HG03103 (cell line): ENCODE measurements around the gene TCEANC.
"Not testable (repeated sequence)": the region's sequence is repeated elsewhere in the genome, so short reads cannot be mapped to it uniquely, and the experiment has no call there.

ENCODE experiments used
- ATAC-seq: cut with Tn5 transposase; IDR thresholded peaks from one replicate; pipeline ENCODE4 v1.9.1; 2021; ENCODE audit warnings: low read depth; ENCODE audit not compliant: unreplicated experiment

TCEANC gene, protein sequence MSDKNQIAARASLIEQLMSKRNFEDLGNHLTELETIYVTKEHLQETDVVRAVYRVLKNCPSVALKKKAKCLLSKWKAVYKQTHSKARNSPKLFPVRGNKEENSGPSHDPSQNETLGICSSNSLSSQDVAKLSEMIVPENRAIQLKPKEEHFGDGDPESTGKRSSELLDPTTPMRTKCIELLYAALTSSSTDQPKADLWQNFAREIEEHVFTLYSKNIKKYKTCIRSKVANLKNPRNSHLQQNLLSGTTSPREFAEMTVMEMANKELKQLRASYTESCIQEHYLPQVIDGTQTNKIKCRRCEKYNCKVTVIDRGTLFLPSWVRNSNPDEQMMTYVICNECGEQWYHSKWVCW

DNA sequence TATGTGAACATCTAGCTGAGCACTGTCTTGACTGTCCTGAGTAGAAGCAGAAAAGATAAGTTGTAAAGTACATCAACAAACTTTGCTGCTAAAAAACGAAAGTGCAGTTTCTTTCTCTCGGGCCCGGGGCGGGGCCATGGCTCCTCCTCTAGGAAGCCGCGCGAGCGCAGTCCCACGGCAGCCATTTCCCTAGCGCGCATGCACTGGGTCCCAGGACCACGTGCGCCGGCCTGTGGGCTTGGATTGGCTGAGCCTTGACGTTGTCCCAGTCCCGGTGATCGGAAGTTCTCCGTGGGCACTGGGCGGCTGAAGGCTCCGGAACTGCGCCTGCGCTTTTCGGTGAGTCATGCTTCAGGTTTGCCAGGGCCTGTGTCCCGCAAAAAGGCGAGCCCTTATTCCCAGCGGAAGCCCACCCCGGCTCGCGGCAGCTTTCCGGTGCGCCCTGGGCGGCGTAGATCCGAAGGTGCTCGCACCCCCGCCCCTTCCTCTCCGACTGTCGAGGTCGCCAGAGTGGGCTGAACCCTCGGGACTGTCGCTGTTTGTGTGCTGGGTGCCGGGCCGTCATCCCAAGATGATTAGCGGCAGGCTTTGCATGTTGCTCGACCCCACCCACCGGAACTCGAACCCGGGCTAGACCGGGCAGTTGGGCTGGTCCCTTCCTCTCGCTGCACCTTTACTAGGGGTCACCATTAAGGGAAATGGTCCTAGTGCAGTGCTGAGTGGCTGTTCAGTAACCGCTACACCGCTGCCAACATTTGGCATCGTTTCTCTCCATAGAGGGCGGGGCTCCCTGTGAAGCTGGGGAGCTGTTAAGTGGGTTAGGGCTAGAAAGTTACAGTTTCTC, at the start of gene TCEANC:
Gene TCEANC (plus strand): TSS at position 292 of the 844 bp plus-strand sequence. CDS start 9,368 bp downstream, outside the sequence.
- peak; percentile 86 for ATAC-seq

DNA sequence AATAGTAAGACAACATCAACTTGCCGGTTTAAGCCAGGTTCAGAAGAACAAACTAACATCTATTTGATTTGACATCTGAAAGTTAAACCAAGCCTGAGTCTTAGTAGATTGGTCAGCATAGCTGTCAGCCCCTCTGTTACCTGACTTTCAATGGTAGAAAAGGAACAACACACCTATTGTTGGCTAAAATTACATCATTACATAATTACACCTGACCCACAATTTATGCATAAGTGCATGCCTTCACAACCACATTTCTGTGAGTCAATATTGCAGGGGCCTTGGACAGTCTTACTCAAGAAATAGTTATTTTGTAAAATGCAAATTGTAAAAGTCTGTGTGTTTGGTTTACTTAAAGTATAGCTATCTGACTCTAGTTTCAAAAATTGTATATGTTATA, 47.3 kb upstream of the TCEANC start:
- no peak for ATAC-seq

DNA sequence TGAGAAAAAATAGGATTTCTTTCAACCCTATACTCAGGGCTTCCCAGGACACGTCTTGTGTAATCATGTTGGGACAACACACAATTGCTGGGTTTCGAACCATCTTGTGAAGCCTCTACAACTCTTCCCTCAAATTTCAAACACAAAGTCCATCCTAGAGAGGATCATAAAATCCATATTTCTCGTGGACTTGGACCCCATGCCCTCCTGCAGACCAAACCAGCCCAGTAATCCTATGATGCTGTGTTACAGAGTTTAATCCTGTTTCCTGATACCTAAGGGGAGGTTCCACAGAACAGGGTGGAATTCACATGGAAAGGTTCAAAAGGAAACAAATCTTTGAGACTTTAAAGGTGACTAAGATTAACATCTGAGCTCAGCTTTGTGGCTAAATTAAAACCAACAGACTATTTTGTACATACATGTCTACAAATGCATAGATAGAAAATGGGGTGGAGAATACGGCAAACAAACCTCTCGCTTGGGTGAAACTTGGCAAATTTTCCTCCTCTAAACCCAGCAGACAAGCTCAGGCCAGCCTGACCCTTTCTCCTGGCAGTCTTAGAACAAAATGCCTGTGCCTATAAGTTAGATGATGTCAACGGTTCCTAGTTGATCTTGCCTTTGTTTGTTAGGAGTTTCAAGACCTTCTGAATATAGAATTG, 45.5 kb upstream of the TCEANC start:
- no peak for ATAC-seq

DNA sequence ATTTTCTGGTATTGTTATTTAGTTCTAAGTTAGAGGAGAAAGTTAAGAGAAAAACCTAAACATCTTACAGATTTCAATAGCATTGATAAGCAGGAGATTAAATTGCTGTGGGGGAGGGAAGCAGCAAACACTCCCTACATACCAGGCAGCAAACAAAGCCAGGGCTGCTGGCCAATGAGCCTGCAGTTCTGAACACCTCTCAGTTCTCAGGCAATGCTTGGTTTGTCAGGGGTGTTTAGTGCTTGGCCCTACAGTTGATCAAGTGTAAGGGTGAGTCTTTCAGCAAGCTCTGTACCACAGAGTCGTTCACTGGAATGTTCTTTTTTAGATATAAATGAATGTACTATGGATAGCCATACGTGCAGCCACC, 45.0 kb upstream of the TCEANC start:
- ATAC-seq: no peak

DNA sequence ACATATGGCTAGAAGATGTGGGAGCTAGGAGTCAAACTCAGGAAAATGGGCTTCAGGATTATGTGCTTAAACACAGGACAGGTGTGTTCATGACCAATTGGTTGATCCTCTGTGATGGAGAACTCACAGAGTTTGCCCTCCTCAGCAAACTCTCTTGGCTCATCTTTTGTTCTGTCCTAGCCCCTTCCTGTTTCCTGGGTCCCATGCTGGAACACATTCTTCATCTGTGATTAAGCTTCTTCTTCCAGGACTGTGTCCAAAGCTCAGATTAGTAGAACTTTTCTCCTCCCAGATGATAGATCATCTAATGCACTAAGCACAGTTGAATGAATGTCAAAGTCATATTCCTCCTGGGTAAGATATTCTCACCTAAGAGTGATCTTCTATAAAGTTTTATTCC, 38.8 kb upstream of the TCEANC start:
- no peak for ATAC-seq

DNA sequence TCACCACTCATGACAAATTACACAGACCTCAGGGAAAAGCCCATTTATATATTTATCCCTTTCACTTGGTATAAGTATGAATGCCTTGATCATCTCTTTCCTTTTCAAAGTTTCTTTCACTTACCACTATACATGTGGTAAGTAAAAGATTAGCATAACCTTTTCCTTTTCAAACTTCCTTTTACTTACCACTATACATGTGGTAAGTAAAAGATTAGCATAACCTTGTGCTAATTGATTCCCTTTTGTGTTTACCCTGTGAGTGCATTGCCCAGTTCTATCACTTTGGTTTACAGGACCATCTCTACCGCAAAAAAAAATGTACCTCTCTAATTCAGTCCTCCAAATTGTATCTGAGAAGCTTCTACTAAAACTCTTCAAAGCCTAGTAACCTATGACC, 32.7 kb upstream of the TCEANC start:
- no peak for ATAC-seq

DNA sequence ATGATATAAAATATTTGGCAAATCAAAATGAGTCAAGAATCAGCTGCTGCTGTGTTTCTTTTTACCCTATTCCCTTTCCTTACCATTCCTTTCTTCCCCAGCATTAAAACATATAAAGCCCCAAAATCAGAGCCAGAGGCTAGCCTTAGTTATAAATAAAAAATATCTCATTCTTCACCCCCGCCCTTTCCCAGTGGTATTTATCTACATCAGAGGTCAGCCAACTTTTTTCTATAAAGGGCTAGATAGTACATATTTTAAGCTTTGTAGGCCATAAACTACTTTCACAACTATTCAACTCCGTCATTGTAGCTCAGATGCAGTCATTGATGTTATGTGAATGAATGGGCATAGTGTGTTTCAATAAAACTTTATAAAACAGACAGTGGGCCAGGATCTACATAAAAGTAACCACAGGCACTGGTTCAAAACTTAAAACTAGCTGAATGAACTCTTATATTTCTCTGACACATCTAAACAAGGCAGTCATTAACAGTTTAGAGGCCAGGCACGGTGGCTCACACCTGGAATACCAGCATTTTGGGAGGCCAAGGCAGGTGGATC, 30.5 kb upstream of the TCEANC start:
- ATAC-seq: no peak

DNA sequence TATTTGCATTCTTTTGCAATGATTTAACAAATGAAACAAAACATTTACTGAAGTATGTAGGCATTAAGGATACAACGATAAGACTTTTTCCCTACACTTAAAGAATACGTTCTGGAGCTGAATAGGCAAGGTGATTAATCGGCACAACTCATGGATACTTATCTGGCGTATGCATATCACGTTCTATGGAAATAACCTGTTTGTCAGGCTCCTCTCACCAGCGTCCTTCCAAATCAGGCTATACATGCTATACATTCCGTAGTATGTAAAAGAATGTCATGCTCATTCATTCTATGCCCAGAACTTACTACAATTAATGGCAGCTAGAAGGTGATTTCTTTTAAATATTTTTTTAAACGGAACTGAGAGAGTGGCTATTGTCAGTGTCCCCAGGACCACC, 25.6 kb upstream of the TCEANC start:
- ATAC-seq: no peak

DNA sequence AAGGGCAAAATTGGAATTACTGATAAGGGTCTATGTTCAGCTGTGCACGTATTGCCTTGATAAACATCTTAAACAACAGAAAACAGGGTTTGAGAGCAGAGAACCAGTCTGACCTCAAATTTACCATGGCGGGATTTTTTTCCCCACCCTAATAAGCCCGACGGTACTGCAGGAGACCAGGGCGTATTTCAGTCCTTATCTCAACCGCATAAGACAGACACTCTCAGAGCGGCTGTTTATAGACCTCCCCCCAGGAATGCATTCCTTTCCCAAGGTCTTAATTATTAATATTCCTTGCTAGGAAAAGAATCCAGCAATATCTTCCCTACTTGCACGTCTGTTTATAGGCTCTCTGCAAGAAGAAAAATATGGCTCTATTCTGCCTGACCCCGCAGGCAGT, 15.7 kb upstream of the TCEANC start:
- not testable (repeated sequence) for ATAC-seq

DNA sequence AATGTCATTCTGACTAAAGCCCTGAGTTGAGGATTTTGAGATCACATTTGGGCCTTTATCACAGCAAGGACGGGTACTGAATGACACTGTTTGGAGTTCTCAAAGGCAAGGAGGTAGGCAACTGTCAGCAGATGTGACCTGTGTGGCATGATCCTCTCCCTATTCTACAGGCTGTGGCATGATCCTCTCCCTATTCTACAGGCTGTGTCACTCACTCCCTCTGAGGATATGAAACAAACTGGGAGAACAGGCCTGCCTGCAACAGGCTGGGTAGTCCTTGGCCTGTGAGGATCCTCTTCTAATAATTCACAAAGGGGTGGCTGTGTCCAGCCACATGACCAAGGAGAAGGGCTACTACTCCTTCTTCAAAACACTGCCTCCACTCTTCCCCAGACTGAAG, 14.9 kb upstream of the TCEANC start:
- no peak for ATAC-seq

DNA sequence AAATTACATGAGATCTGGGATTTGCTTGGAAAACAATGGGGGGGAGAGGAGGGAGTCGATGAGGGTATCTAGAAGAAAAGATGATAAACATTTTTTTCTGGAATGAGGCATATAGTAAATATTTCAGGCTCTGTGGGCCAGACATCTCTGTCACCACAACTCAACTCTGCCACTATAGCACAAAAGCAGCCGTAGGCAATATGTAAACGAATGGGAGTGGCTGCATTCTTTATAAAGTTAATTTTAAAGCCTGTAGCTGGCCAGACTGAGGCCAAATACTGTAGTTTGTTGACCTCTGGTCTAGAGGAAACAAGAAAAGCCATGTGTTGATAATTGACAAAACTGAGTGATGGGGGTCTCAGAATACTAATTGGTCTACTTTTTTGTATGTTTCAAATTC, 14.1 kb upstream of the TCEANC start:
- ATAC-seq: no peak

DNA sequence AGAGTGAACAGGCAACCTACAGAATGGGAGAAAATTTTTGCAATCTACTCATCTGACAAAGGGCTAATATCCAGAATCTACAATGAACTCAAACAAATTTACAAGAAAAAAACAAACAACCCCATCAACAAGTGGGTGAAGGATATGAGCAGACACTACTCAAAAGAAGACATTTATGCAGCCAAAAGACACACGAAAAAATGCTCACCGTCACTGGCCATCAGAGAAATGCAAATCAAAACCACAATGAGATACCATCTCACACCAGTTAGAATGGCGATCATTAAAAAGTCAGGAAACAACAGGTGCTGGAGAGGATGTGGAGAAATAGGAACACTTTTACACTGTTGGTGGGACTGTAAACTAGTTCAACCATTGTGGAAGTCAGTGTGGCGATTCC, 11.3 kb upstream of the TCEANC start:
- ATAC-seq: not testable (repeated sequence)

DNA sequence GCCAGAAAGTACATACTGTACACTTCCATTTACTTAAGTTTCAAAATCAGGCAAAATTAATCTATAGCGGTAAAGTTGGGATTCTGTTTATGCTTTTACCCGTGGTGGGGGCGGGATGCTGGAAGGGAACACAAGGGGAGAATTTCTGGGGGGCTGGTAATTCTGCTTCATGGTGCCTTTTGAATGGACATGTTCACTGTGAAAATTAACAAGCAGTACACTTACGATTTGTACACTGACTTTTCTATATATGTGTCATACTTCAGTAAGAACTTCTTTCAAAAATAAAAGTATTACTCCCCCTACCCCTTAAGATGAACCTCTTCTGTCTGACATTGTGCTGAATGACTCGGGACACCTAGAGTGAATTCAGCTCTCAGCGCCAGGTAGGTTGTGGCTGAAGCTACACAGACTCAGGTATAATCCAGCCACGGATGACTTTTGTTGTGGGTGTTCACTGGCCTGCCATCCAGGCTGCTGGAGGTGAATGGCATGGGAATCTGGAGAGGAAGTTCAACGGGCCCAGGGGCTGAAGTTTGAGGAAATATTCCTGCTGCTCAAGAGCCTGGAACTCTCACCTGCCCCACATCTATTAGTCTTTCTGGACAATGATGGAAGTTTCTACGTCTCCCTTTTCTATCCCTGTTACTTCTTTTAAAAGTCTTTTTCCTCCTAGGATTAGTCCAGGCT, 7.3 kb upstream of the TCEANC start:
- ATAC-seq: no peak

DNA sequence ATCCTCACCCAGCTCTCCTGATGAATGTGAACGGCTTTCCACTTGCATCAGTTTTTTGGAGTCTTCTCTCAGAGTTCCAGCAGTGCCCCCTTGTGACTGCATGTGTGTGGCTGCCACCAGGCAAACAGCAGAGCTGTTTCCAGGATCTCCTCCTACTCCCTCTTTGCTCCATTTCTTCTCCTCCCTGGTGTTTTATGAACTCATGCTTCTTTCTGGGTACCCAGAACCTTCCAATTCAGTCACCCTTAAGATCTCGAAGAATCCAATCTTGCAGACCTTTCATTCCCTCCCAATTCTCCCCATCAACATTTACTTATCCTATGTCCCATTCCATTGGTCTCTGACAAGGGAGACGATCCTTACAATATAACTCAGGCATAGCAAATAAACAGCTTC, 6.8 kb upstream of the TCEANC start:
- ATAC-seq: no peak

DNA sequence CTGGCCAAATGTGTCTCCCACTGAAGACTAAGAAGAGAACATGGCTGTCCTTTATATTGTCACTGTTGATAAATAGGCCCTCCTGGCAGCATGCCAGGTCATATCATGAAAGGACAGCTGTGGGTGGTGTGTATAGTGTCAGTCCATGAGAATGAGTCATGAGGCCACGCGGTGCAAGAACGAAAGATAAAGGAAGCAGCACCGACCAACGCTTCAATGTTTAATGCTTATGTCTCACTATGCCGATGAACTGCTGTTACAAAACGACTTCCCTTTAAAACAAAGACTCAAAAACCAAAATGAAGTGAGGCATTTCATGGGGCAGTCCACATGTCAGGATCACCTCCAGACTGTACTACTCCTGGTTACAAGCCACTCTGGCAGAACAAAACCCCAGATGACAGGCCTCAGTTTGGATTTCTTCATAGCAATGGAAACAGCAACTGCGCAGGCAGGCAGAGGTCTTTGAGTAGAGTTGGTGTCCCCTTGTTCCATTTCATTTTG, 5.2 kb upstream of the TCEANC start:
- no peak for ATAC-seq

DNA sequence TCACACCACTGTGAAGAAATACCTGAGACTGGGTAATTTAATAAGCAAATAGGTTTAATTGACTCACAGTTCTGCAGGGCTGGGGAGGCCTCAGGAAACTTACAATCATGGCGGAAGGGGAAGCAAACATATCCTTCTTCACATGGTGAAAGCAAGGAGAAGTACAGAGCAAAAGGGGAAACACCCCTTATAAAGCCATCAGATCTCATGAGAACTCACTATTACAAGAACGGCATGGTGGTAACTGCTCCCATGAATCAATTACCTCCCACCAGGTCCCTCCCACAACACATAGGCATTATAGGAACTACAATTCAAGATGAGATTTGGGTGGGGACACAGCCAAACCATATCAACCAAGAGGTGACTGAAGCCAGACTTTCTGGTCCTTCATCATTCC, 4.6 kb upstream of the TCEANC start:
- not testable (repeated sequence) for ATAC-seq

DNA sequence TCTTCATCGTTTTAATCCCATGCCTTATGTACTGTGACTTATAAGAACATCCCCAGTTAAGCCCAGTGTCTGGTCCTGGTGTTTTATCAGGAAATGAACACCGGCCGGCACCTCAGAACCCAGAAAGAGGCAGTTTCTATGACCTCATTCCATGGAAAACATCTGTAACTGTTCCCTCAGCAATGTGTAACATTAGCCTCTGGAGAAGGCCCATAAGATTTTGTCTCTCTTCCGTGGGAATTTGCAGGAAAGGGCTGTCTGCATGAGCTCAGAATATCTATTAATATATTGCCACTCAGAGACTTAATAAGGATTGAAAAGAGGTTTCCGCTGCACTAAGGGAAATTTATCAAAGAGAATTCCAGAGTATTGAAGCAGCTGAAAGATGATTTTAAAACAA, 3.1 kb upstream of the TCEANC start:
- ATAC-seq: no peak

DNA sequence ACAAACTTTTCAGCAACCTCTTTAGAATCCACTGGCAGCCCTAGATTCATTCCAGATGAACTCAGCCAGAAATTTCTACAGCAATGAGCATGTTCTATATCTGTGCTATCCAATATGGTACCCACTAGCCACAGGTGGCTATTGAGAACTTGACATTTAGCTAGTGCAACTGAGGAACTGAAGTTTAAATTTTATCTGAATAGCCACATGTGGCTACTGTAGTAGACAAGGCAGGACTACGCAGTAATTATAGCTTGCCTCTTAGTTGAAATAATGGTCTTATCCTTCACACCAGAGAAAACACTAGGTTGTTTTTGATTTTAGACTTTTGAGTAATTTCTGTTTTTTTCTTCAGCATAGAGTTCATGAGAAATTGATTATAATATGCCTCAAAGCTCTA, 2.6 kb upstream of the TCEANC start:
- no peak for ATAC-seq

DNA sequence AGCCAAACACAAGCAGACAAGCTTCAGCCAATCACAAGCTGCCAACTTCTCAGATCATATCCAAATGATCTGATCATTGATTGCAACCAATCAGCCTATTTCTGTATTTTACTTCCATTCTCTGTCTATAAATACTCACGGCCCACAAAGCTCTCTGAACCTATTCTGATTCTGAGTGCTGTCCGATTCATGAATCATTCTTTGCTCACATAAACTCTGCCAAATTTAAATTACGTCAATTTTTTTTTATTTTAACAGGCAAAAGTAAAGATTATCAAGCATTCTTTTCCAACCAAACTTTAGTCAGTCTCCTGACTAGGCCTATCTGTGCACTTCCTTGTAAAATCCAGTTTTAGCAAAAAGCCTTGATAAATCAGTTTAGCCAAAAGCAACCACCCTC, 1.8 kb upstream of the TCEANC start:
- no peak for ATAC-seq

DNA sequence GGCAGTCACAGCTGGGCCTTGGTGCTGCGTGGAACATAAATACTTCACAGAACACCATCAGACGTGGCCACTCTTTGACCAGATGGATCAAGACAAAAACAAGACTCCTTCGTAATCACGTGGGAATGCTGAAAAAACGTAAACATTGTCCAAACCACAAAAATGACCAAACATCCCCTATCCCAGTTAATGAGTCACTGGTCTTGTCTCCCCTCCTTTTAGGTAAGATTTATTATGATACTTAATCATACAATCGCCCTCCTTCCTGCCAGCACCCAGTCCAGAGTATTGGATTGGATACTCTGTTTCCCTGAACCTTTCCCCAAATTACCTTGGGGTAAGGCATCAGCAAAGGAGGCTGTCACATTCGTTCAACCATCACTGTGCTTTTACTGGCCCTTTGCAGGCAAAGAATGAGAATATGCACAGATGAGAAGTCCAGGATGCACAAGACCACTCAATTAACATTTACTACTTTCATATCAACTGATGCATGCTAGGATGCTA, 601 bp upstream of the TCEANC start:
- ATAC-seq: no peak
